Measurements from ENCODE around the gene LRRC32.

LRRC32 gene

GRCh38 chr11:76629853-76630599, 40.5 kb downstream of the LRRC32 start:
- Histone ChIP-seq H3K9me3 (ENCODE audit: control insufficient read depth, insufficient read depth, low read length) (no peaks in the 10 kb centered on the region; the same call in 1 of the 2 replicates), H3K9ac (ENCODE audit: low read depth, low read length) (no peak overlapping the region), H3K36me3 (ENCODE audit: insufficient read depth, low read length) (no peaks in the 10 kb centered on the region), H3K4me1 (ENCODE audit: insufficient read depth, low read length) (no peaks in the 10 kb centered on the region)

- peaks cover 2% of the 10 kb centered on the region; the same call in 1 of the 2 replicates for H3K4me1 ChIP-seq (ENCODE audit: insufficient read depth, low read length)
- H3K36me3 ChIP-seq (ENCODE audit: insufficient read depth, low read length), result no peaks in the 10 kb centered on the region
- no peaks in the 10 kb centered on the region; the same call in 1 of the 2 replicates for H3K9me3 ChIP-seq (ENCODE audit: control insufficient read depth, insufficient read depth, low read length)
- no peak overlapping the region for H3K9ac ChIP-seq (ENCODE audit: low read depth, low read length)
Observed at GRCh38 chr11:76629116-76629852, 41.3 kb downstream of the LRRC32 start.

GRCh38 chr11:76628408-76628947, 42.1 kb downstream of the LRRC32 start:
- H3K9me3 ChIP-seq (ENCODE audit: control insufficient read depth, insufficient read depth, low read length), result no peaks in the 10 kb centered on the region; the same call in 1 of the 2 replicates
- no peak overlapping the region for H3K9ac ChIP-seq (ENCODE audit: low read depth, low read length)
- H3K4me1 ChIP-seq (ENCODE audit: insufficient read depth, low read length), result peaks cover 10% of the 10 kb centered on the region
- no peaks in the 10 kb centered on the region for H3K36me3 ChIP-seq (ENCODE audit: insufficient read depth, low read length)

GRCh38 chr11:76627606-76628005, 42.9 kb downstream of the LRRC32 start:
- Histone ChIP-seq H3K4me1 (ENCODE audit: insufficient read depth, low read length) (peaks cover 12% of the 10 kb centered on the region), H3K9me3 (ENCODE audit: control insufficient read depth, insufficient read depth, low read length) (no peaks in the 10 kb centered on the region; the same call in 1 of the 2 replicates), H3K9ac (ENCODE audit: low read depth, low read length) (no peak overlapping the region), H3K36me3 (ENCODE audit: insufficient read depth, low read length) (no peaks in the 10 kb centered on the region)

GRCh38 chr11:76626921-76627401, 43.6 kb downstream of the LRRC32 start:
- H3K36me3 ChIP-seq (ENCODE audit: insufficient read depth, low read length), result no peaks in the 10 kb centered on the region
- H3K4me1 ChIP-seq (ENCODE audit: insufficient read depth, low read length), result peaks cover 12% of the 10 kb centered on the region
- no peaks in the 10 kb centered on the region; the same call in 1 of the 2 replicates for H3K9me3 ChIP-seq (ENCODE audit: control insufficient read depth, insufficient read depth, low read length)
- no peak overlapping the region for H3K9ac ChIP-seq (ENCODE audit: low read depth, low read length)

- Histone ChIP-seq H3K4me1 (ENCODE audit: insufficient read depth, low read length) (peaks cover 12% of the 10 kb centered on the region), H3K36me3 (ENCODE audit: insufficient read depth, low read length) (no peaks in the 10 kb centered on the region), H3K9ac (ENCODE audit: low read depth, low read length) (no peak overlapping the region), H3K9me3 (ENCODE audit: control insufficient read depth, insufficient read depth, low read length) (no peaks in the 10 kb centered on the region; the same call in 1 of the 2 replicates)
Observed at GRCh38 chr11:76626266-76626665, 44.3 kb downstream of the LRRC32 start.

- no peak overlapping the region for H3K9ac ChIP-seq (ENCODE audit: low read depth, low read length)
- no peaks in the 10 kb centered on the region for H3K36me3 ChIP-seq (ENCODE audit: insufficient read depth, low read length)
- peaks cover 12% of the 10 kb centered on the region for H3K4me1 ChIP-seq (ENCODE audit: insufficient read depth, low read length)
- H3K9me3 ChIP-seq (ENCODE audit: control insufficient read depth, insufficient read depth, low read length), result no peaks in the 10 kb centered on the region; the same call in 1 of the 2 replicates
Observed at GRCh38 chr11:76625472-76626186, 44.9 kb downstream of the LRRC32 start.

GRCh38 chr11:76624500-76625379, 45.8 kb downstream of the LRRC32 start:
- H3K4me1 ChIP-seq (ENCODE audit: insufficient read depth, low read length), result peaks cover 12% of the 10 kb centered on the region
- no peaks in the 10 kb centered on the region; the same call in 1 of the 2 replicates for H3K9me3 ChIP-seq (ENCODE audit: control insufficient read depth, insufficient read depth, low read length)
- no peak overlapping the region for H3K9ac ChIP-seq (ENCODE audit: low read depth, low read length)
- no peaks in the 10 kb centered on the region for H3K36me3 ChIP-seq (ENCODE audit: insufficient read depth, low read length)

GRCh38 chr11:76623884-76624419, 46.6 kb downstream of the LRRC32 start:
- H3K9ac ChIP-seq (ENCODE audit: low read depth, low read length), result no peak overlapping the region
- H3K4me1 ChIP-seq (ENCODE audit: insufficient read depth, low read length), result peaks cover 12% of the 10 kb centered on the region
- peaks cover under 1% of the 10 kb centered on the region; the same call in 1 of the 2 replicates for H3K9me3 ChIP-seq (ENCODE audit: control insufficient read depth, insufficient read depth, low read length)
- H3K36me3 ChIP-seq (ENCODE audit: insufficient read depth, low read length), result no peaks in the 10 kb centered on the region

GRCh38 chr11:76623171-76623883, 47.2 kb downstream of the LRRC32 start:
- Histone ChIP-seq H3K36me3 (ENCODE audit: insufficient read depth, low read length) (no peaks in the 10 kb centered on the region), H3K9ac (ENCODE audit: low read depth, low read length) (no peak overlapping the region), H3K9me3 (ENCODE audit: control insufficient read depth, insufficient read depth, low read length) (peaks cover 3% of the 10 kb centered on the region; the same call in 1 of the 2 replicates)

GRCh38 chr11:76622493-76623094, 48.0 kb downstream of the LRRC32 start:
- peaks cover 12% of the 10 kb centered on the region for H3K4me1 ChIP-seq (ENCODE audit: insufficient read depth, low read length)
- H3K9me3 ChIP-seq (ENCODE audit: control insufficient read depth, insufficient read depth, low read length), result peaks cover 3% of the 10 kb centered on the region; the same call in 1 of the 2 replicates
- no peak overlapping the region for H3K9ac ChIP-seq (ENCODE audit: low read depth, low read length)
- H3K36me3 ChIP-seq (ENCODE audit: insufficient read depth, low read length), result no peaks in the 10 kb centered on the region

More at GRCh38 chr11:76623171-76623883, 47.2 kb downstream of the LRRC32 start:
- peaks cover 12% of the 10 kb centered on the region for H3K4me1 ChIP-seq (ENCODE audit: insufficient read depth, low read length)

GRCh38 chr11:76621868-76622267, 48.7 kb downstream of the LRRC32 start:
- Histone ChIP-seq H3K9me3 (ENCODE audit: control insufficient read depth, insufficient read depth, low read length) (peaks cover 3% of the 10 kb centered on the region; the same call in 1 of the 2 replicates), H3K9ac (ENCODE audit: low read depth, low read length) (no peak overlapping the region), H3K36me3 (ENCODE audit: insufficient read depth, low read length) (no peaks in the 10 kb centered on the region)

More at GRCh38 chr11:76621868-76622267, 48.7 kb downstream of the LRRC32 start:
- H3K4me1 ChIP-seq (ENCODE audit: insufficient read depth, low read length), result peaks cover 12% of the 10 kb centered on the region

All from ES-I3 (cell line).